ENCODE data around the gene KIAA0753. TPM values are rescaled to one million over a fixed set of nuclear protein-coding genes. Genes with fewer than 3 reads are reported as not detected.

The KIAA0753 gene
- total and polyA plus RNA-seq, 10 of the 15 experiments (the other 5 are each of a cell fraction or from before 2014, with no cell fraction given), result 2.2 to 15.2 (median 7.7) TPM

- peak; percentile 58 for TF ChIP-seq PKNOX1 (IDR thresholded peaks at IDR 0.05)
- no peak for TF ChIP-seq TARDBP (IDR thresholded peaks at IDR 0.05; ENCODE audit: borderline replicate concordance)
- TF ChIP-seq IRF4 (IDR thresholded peaks at IDR 0.05; ENCODE audit: low read depth, low read length), result no peak
- no peak for TF ChIP-seq RCOR1 (conservative IDR thresholded peaks at IDR 0.05; ENCODE audit: low read depth, low read length)
- TF ChIP-seq PBX3 (IDR thresholded peaks at IDR 0.05; ENCODE audit: insufficient replicate concordance, low read depth, low read length), result peak; percentile 19
- no peak for TF ChIP-seq CEBPB (IDR thresholded peaks at IDR 0.05; ENCODE audit: borderline replicate concordance in 1 of 2, low read depth in 2 of 2, low read length in 2 of 2)
- no peak for TF ChIP-seq ZNF207 (IDR thresholded peaks at IDR 0.05; ENCODE audit: borderline replicate concordance)
- no peak for TF ChIP-seq POLR2AphosphoS2 (IDR thresholded peaks at IDR 0.05; ENCODE audit: low read depth, low read length)
- TF ChIP-seq CHD4 (IDR thresholded peaks at IDR 0.05), result no peak
- no peak for TF ChIP-seq SMAD1 (IDR thresholded peaks at IDR 0.05; ENCODE audit: low read depth, partially characterized antibody)
- no peak for TF ChIP-seq ZBTB40 (IDR thresholded peaks at IDR 0.05; ENCODE audit: borderline replicate concordance)
- TF ChIP-seq NKRF (conservative IDR thresholded peaks at IDR 0.05), result no peak
- no peak for TF ChIP-seq TAF1 (IDR thresholded peaks at IDR 0.05; ENCODE audit: borderline replicate concordance, low read depth, low read length)
- TF ChIP-seq IRF5 (IDR thresholded peaks at IDR 0.05; ENCODE audit: borderline replicate concordance), result no peak
- peak; percentile 54; the same call in 1 of the 2 replicates for TF ChIP-seq ZNF687 (IDR thresholded peaks at IDR 0.05)
- TF ChIP-seq ESRRA (IDR thresholded peaks at IDR 0.05; ENCODE audit: low read length), result no peak
These were observed 11.5 kb upstream of the KIAA0753 start (continued) for GRCh38 chr17:6651919-6652452.
